Aorta (tissue), 5 donors: ENCODE data around the gene CSKMT. TPM values are rescaled to one million over a fixed set of nuclear protein-coding genes. Genes with fewer than 3 reads are reported as not detected.
"Not testable (repeated sequence)": the region's sequence is repeated elsewhere in the genome, so short reads cannot be mapped to it uniquely, and the experiment has no call there.

ENCODE experiments used
- ATAC-seq: fragments of 200-7000 bp; cut with Tn5 transposase; one replicate; pipeline ENCODE4 v1.9.1; 2022; ENCODE audit warnings: moderate library complexity; ENCODE audit not compliant: low FRiP score
- DNase-seq, 2 donors: peaks; one replicate each; pipeline ENCODE4 v3.0.0-alpha.2; 2020
- H3K27ac ChIP-seq, 2 donors: one replicate each; pipeline ENCODE4 v1.5.1; 2013; ENCODE audit warnings: low read length in 2 of 2, mild to moderate bottlenecking in 2 of 2, moderate library complexity in 2 of 2, control low read depth in 1 of 2, inconsistent platforms in 1 of 2, low read depth in 1 of 2
- H3K27me3 ChIP-seq, 2 donors: one replicate each; pipeline ENCODE4 v1.6.1; 2013; ENCODE audit warnings: control low read depth in 1 of 2, low read length in 1 of 2, mild to moderate bottlenecking in 1 of 2, moderate library complexity in 1 of 2; ENCODE audit not compliant: insufficient read depth in 2 of 2, control insufficient read depth in 1 of 2
- H3K36me3 ChIP-seq, 2 donors: one replicate each; pipeline ENCODE4 v1.6.1; 2013; ENCODE audit warnings: control low read depth in 1 of 2, low read length in 1 of 2, mild to moderate bottlenecking in 1 of 2; ENCODE audit not compliant: insufficient read depth in 2 of 2, control insufficient read depth in 1 of 2
- H3K4me1 ChIP-seq, 2 donors: one replicate each; pipeline ENCODE4 v1.6.1; 2013; ENCODE audit warnings: low read length in 2 of 2, control low read depth in 1 of 2, mild to moderate bottlenecking in 1 of 2, moderate library complexity in 1 of 2; ENCODE audit not compliant: insufficient read depth in 2 of 2, control insufficient read depth in 1 of 2
- H3K4me3 ChIP-seq, 2 donors: one replicate each; pipeline ENCODE4 v1.5.1; 2013; ENCODE audit warnings: low read length in 2 of 2, control low read depth in 1 of 2, mild to moderate bottlenecking in 1 of 2
- H3K9me3 ChIP-seq: one replicate; pipeline ENCODE4 v1.6.1; 2013; ENCODE audit warnings: mild to moderate bottlenecking, low read length; ENCODE audit not compliant: control insufficient read depth
- WGBS, 2 donors: extraction: QIAGEN DNeasy Blood & Tissue Kit; methylation state at CpG; one replicate each; pipeline ENCODE4 v1.1.7; 2013; 5-methylcytosine and 5-hydroxymethylcytosine counted together
- intact Hi-C, 2 donors: fragments of 100-400 bp; cut with DNase I; formaldehyde crosslinking; loops; one replicate each; pipeline versions ENCODE4 v1.14.2 to v1.15.0; 2022
- long read RNA-seq, 2 donors: library from polyadenylated mRNA; unstranded; transcript quantifications; one replicate each; pipeline ENCODE4 v2.0.0, GENCODE V29; 2020 to 2021
- polyA plus RNA-seq, 2 donors: library from polyadenylated mRNA; stranded (reverse); fragments of 200-250 nt; gene quantifications; one replicate each; pipeline ENCODE4 v1.2.3, GENCODE V29; 2013
- total RNA-seq, 2 donors: library from RNA; stranded (reverse); fragmentation: NEBNext Ultra II Directional; extraction: Animal tissue kit (Norgen Biotek cat#: 25700); gene quantifications; one replicate each; pipeline ENCODE4 v1.2.1, GENCODE V29; 2021
- donor health status: healthy with polysubstance abuse.
- donor health status: Bipolar disorder and iron deficiency.
- donor health status: DM: no; HTN: no; CAD: no.
- donor health status: DM: no; HTN: no; CAD: no.
- donor health status: DM: yes; HTN: yes; CAD: no.

The CSKMT gene
- 10 to 100 TPM; 11.1 to 11.7 TPM for total RNA-seq
- 10 to 100 TPM in 1 of 2 donors, 1 to 10 TPM in 1; 8.8 to 16.3 TPM for polyA plus RNA-seq
- long read RNA-seq, donor 1, transcript CSKMT-202 (2 exons, 2,870 nt) = major isoform, 5 of 16 reads
- long read RNA-seq, donor 1, partial matches to known transcripts = 1 of 16 reads
- long read RNA-seq, donor 1, other reads (novel, unspliced or antisense) = 4 of 16 reads
- long read RNA-seq, donor 2, partial matches to known transcripts = 0 of 7 reads
- long read RNA-seq, donor 2, other reads (novel, unspliced or antisense) = 2 of 7 reads

- DNase-seq = peak; percentile 97
- WGBS, 2 donors = 0 to 1% methylated on average over 42 to 47 of the region's 47 CpGs
- intact Hi-C loops = loop anchor here in 1 of 2 donors (5.0 kb wide), 1 partner anchor 63 kb away; the partner anchor contains the start of gene MTA2
- H3K9me3 ChIP-seq = no peaks in the 10 kb centered on the region
- H3K36me3 ChIP-seq = peaks cover 0 to 1% of the 10 kb centered on the region in 2 donors
- ATAC-seq = peak; percentile 97
- peak within 1 kb of the TSS; percentile 4 to 87 for H3K27ac ChIP-seq
- H3K27me3 ChIP-seq = no peaks in the 10 kb centered on the region
- peak within 1 kb of the TSS; percentile 56 to 62 for H3K4me3 ChIP-seq
- peaks cover 2 to 8% of the 10 kb centered on the region in 2 donors for H3K4me1 ChIP-seq
Measured at GRCh38 chr11:62665075-62665598, at the start of gene CSKMT, which contains the start of gene C11orf98. TSS of gene CSKMT (plus strand) at chr11:62665312. CDS start at chr11:62665880, 568 bp downstream. TSS of gene C11orf98 (minus strand) at chr11:62665210. CDS start at chr11:62665169, 41 bp downstream.

- intact Hi-C loops = no loop called here
- Histone ChIP-seq H3K4me1 (no peaks in the 10 kb centered on the region), H3K36me3 (no peaks in the 10 kb centered on the region), H3K27ac (no peak overlapping the region), H3K9me3 (no peaks in the 10 kb centered on the region), H3K27me3 (no peaks in the 10 kb centered on the region), H3K4me3 (no peak overlapping the region)
- DNase-seq = no peak
- ATAC-seq = no peak
- WGBS, 2 donors = 86 to 88% methylated on average over 7 of the region's 7 CpGs
Measured at GRCh38 chr11:62615521-62615920, 49.6 kb upstream of the CSKMT start.

- H3K4me1 ChIP-seq, H3K27me3 ChIP-seq, intact Hi-C loops, H3K9me3 ChIP-seq, H3K27ac ChIP-seq, H3K36me3 ChIP-seq, DNase-seq, H3K4me3 ChIP-seq, ATAC-seq: not testable (repeated sequence)
- WGBS, 2 donors = 90 to 94% methylated on average over 9 to 14 of the region's 14 CpGs
Measured at GRCh38 chr11:62616957-62617356, 48.2 kb upstream of the CSKMT start.

- intact Hi-C loops = no loop called here
- no peak for DNase-seq
- Histone ChIP-seq H3K4me3 (peak overlapping the region; percentile 56 to 66), H3K4me1 (no peaks in the 10 kb centered on the region), H3K27ac (peak overlapping the region; percentile 6 to 76), H3K9me3 (no peaks in the 10 kb centered on the region), H3K27me3 (no peaks in the 10 kb centered on the region), H3K36me3 (peaks cover 0 to 3% of the 10 kb centered on the region in 2 donors)
- no peak for ATAC-seq
- WGBS, 2 donors = 25 to 33% methylated on average over 8 of the region's 8 CpGs
Measured at GRCh38 chr11:62621027-62621566, 44.0 kb upstream of the CSKMT start.

GRCh38 chr11:62621567-62622470 lies 43.3 kb upstream of the CSKMT start, which contains the start of gene B3GAT3:
TSS of gene B3GAT3 (minus strand) at chr11:62621986. CDS start at chr11:62621947, 39 bp downstream.
- H3K27ac ChIP-seq = peak within 1 kb of the TSS; percentile 6 to 81
- no peaks in the 10 kb centered on the region for H3K4me1 ChIP-seq
- 1% methylated on average over 53 to 77 of the region's 77 CpGs for WGBS, 2 donors
- peak within 1 kb of the TSS; percentile 56 to 66 for H3K4me3 ChIP-seq
- no peaks in the 10 kb centered on the region for H3K27me3 ChIP-seq
- intact Hi-C loops = no loop called here
- H3K9me3 ChIP-seq = no peaks in the 10 kb centered on the region
- peak; percentile 99 to 100 for DNase-seq
- peak; percentile 98 for ATAC-seq
- H3K36me3 ChIP-seq = peaks cover 0 to 8% of the 10 kb centered on the region in 2 donors

- Histone ChIP-seq H3K27ac (peak overlapping the region in 1 of 2 donors; percentile 81), H3K4me3 (no peak overlapping the region), H3K36me3 (peaks cover 0 to 11% of the 10 kb centered on the region in 2 donors), H3K9me3 (no peaks in the 10 kb centered on the region), H3K27me3 (no peaks in the 10 kb centered on the region), H3K4me1 (no peaks in the 10 kb centered on the region)
- intact Hi-C loops = no loop called here
- ATAC-seq (no peak), DNase-seq (no peak)
- WGBS, 2 donors = 78 to 83% methylated on average over 7 of the region's 7 CpGs
Measured at GRCh38 chr11:62622476-62623089, 42.5 kb upstream of the CSKMT start.

- no peaks in the 10 kb centered on the region for H3K4me1 ChIP-seq
- peaks cover 3 to 30% of the 10 kb centered on the region in 2 donors for H3K36me3 ChIP-seq
- intact Hi-C loops = no loop called here
- DNase-seq (no peak), ATAC-seq (no peak)
- H3K4me3 ChIP-seq = no peak overlapping the region
- no peaks in the 10 kb centered on the region for H3K27me3 ChIP-seq
- no peak overlapping the region for H3K27ac ChIP-seq
- 76 to 81% methylated on average over 3 of the region's 3 CpGs for WGBS, 2 donors
- no peaks in the 10 kb centered on the region for H3K9me3 ChIP-seq
Measured at GRCh38 chr11:62627713-62628112, 37.4 kb upstream of the CSKMT start.

GRCh38 chr11:62632492-62632891 lies 32.6 kb upstream of the CSKMT start:
- intact Hi-C loops = no loop called here
- no peak for DNase-seq
- ATAC-seq = no peak
- Histone ChIP-seq H3K27me3 (no peaks in the 10 kb centered on the region), H3K4me1 (no peaks in the 10 kb centered on the region), H3K36me3 (peaks cover 3 to 23% of the 10 kb centered on the region in 2 donors), H3K27ac (no peak overlapping the region), H3K4me3 (no peak overlapping the region), H3K9me3 (no peaks in the 10 kb centered on the region)
- WGBS, 2 donors = 80 to 85% methylated on average over 6 of the region's 6 CpGs
